ENCODE data around the gene GYS2.

DNA sequence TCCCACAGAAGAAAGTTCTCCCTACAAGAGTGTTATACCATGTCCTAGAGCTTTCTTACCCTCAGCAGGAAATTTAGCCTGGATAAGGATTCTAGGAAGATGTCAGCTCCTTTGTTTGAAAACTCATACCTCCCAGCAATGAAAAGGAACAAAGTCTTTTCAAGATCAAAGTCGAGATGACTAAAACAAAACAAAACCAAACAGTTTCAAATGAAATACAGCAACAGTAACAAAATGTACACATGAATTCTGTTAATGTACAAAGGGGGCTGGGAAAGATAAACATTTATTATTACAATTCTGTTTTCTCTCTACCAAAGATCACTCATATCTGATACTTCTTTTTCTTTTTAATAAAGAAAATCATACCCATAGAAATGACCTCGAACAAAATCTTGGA lies 41.8 kb downstream of the GYS2 start:
- no peak for TF ChIP-seq EP300 (IDR thresholded peaks at IDR 0.05)
- TF ChIP-seq, protein P1, sequence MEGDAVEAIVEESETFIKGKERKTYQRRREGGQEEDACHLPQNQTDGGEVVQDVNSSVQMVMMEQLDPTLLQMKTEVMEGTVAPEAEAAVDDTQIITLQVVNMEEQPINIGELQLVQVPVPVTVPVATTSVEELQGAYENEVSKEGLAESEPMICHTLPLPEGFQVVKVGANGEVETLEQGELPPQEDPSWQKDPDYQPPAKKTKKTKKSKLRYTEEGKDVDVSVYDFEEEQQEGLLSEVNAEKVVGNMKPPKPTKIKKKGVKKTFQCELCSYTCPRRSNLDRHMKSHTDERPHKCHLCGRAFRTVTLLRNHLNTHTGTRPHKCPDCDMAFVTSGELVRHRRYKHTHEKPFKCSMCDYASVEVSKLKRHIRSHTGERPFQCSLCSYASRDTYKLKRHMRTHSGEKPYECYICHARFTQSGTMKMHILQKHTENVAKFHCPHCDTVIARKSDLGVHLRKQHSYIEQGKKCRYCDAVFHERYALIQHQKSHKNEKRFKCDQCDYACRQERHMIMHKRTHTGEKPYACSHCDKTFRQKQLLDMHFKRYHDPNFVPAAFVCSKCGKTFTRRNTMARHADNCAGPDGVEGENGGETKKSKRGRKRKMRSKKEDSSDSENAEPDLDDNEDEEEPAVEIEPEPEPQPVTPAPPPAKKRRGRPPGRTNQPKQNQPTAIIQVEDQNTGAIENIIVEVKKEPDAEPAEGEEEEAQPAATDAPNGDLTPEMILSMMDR (IDR thresholded peaks at IDR 0.05) = no peak
